GM10266 (cell line): Measurements from ENCODE around the gene MUC5B.

Experiments
- DNase-seq: peaks from one replicate; pipeline ENCODE4 v3.0.0; 2012; ENCODE audit errors: extremely low spot score
- CTCF ChIP-seq: IDR thresholded peaks from 2 replicates; pipeline ENCODE4 v1.5.1; 2012; ENCODE audit warnings: mild to moderate bottlenecking, low read depth; ENCODE audit not compliant: control insufficient read depth, insufficient read depth; ENCODE audit errors: missing control alignments

MUC5B gene

GRCh38 chr11:1276866-1277615 is 54.2 kb downstream of the MUC5B start:
- DNase-seq: no peak
- TF ChIP-seq CTCF: no peak

GRCh38 chr11:1277936-1278512 is 55.2 kb downstream of the MUC5B start:
- no peak for TF ChIP-seq CTCF
- DNase-seq: no peak

GRCh38 chr11:1278766-1279673 is 56.2 kb downstream of the MUC5B start:
- TF ChIP-seq CTCF: no peak

GRCh38 chr11:1279674-1280055 is 56.8 kb downstream of the MUC5B start:
- DNase-seq: no peak
- TF ChIP-seq CTCF: no peak

More at GRCh38 chr11:1278766-1279673, 56.2 kb downstream of the MUC5B start:
- DNase-seq: no peak

GRCh38 chr11:1280116-1281035 is 57.5 kb downstream of the MUC5B start:
- no peak for TF ChIP-seq CTCF

GRCh38 chr11:1281326-1281973 is 58.6 kb downstream of the MUC5B start:
- TF ChIP-seq CTCF: no peak
- no peak for DNase-seq

More at GRCh38 chr11:1280116-1281035, 57.5 kb downstream of the MUC5B start:
- DNase-seq: no peak
